Measurements from ENCODE around the gene ZNF518A. TPM values are rescaled to one million over a fixed set of nuclear protein-coding genes. Genes with fewer than 3 reads are reported as not detected.

The ZNF518A gene
- total RNA-seq, 2 experiments from 2014 or later: 10.7 to 12.1 TPM

DNA sequence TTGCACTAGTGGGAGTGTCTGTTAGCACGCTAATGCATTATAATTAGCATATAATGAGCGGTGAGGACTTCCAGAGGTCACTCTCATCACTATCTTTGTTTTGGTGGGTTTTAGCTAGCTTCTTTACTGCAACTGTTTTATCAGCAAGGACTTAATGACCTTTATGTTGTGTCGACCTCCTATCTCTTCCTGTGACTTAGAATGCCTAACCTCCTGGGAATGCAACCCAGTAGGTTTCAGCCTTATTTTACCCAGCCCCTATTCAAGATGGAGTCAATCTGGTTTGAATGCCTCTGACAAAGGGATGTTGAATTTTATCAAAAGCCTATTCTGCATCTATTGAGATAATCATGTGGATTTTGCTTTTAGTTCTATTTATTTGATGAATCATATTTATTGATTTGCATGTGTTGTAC lies 22.5 kb upstream of the ZNF518A start:
- Mint-ChIP-seq H3K4me1 (ENCODE audit: low read depth) (no peaks in the 10 kb centered on the region), H3K9me3 (peaks cover 2% of the 10 kb centered on the region), H3K4me3 (no peak overlapping the region), H3K27me3 (ENCODE audit: low read depth) (peaks cover 70% of the 10 kb centered on the region), H3K36me3 (ENCODE audit: low read depth) (peaks cover 3% of the 10 kb centered on the region), H3K27ac (no peak overlapping the region)
- CTCF ChIA-PET: no interaction called here
- no peak for DNase-seq
- intact Hi-C loops (cut with micrococcal nuclease): no loop called here

DNA sequence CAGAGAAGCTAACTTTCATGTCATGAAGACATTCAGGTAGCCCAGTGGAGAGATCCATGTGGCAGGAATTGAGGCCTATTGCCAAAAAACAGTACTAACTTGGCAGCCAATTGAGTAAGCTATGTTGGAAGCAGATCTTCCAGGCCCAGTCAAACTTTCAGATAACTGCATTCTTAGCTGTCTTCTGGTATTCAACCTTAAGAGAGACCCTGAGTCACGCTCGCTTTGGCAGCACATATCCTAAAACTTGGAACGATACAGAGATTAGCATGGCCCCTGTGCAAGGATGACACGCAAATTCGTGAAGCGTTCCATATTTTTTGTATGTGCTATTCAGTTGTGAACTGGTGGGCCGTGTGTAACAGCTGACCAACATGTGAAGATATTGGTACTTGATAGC lies 17.6 kb upstream of the ZNF518A start:
- no peak for DNase-seq
- Mint-ChIP-seq H3K27ac (no peak overlapping the region), H3K27me3 (ENCODE audit: low read depth) (peaks cover 70% of the 10 kb centered on the region), H3K36me3 (ENCODE audit: low read depth) (peaks cover 3% of the 10 kb centered on the region), H3K4me3 (no peak overlapping the region), H3K9me3 (peaks cover 2% of the 10 kb centered on the region), H3K4me1 (ENCODE audit: low read depth) (no peaks in the 10 kb centered on the region)
- intact Hi-C loops (cut with micrococcal nuclease): no loop called here
- CTCF ChIA-PET: no interaction called here

DNA sequence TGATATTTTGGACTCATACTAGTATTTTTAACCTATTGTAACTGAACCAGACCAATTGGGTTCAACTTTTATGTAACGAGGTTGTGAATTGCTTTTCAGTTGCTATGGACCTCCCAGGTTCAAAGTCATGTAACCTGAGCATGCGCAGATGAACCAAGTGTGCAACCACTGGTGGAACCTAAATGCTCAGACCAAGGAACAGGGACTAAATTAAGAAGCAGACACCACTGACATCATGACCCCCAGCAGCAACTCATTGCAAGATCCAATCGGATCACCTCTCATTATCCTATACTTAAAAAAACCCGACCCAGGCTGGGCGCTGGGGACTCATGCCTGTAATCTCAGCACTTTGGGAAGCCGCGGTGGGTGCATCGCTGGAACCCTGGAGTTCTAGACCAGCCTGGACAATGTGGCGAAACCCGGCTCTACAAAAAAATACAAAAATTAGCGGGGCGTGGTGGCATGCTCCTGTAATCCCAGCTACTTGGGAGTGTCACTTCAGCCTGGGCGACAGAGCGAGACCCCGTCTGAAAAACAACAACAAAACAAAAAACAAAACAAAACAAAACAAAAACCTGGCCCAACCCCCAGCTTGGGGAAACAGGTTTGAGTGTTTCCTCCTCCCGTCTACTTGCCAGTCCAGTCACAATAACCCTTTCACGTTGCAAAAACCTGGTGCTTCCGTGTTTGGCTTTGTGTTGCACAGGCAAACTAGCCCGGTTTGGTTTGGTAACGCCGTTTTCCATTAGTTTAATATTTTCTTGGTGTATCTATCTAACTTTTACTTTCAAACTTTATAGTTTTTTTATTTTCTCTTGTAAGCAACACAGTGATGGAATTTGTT lies 11.3 kb upstream of the ZNF518A start:
- Mint-ChIP-seq H3K4me1 (ENCODE audit: low read depth) (no peaks in the 10 kb centered on the region), H3K27ac (no peak overlapping the region), H3K9me3 (no peaks in the 10 kb centered on the region), H3K36me3 (ENCODE audit: low read depth) (no peaks in the 10 kb centered on the region), H3K27me3 (ENCODE audit: low read depth) (peaks cover 49% of the 10 kb centered on the region), H3K4me3 (no peak overlapping the region)
- CTCF ChIA-PET: interaction anchor here (1.3 kb wide), 1 partner anchor 11 kb away, joined by 3 read pairs; the partner anchor contains the start of gene ZNF518A
- DNase-seq: no peak
- intact Hi-C loops (cut with micrococcal nuclease): no loop called here

DNA sequence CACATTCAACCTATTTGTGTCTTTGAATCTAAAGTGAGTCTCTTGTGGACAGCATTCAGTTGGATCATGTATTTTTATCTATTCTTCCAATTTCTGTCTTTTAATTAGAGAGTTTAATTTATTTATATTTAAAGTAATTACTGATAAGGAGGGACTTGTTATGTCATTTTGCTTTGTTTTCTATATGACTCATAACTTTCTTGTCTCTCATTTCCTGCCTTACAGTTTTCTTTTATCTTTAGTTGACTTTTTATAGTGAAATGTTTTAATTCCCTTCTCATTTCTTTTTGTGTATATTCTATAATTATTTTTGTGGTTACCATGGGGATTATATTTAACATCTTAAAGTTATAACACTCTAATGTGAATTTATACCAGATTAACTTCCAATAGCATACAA lies 7.3 kb upstream of the ZNF518A start:
- DNase-seq: no peak
- intact Hi-C loops (cut with micrococcal nuclease): no loop called here
- Mint-ChIP-seq H3K27me3 (ENCODE audit: low read depth) (peaks cover 54% of the 10 kb centered on the region), H3K36me3 (ENCODE audit: low read depth) (no peaks in the 10 kb centered on the region), H3K4me3 (no peak overlapping the region), H3K4me1 (ENCODE audit: low read depth) (no peaks in the 10 kb centered on the region), H3K27ac (no peak overlapping the region), H3K9me3 (no peaks in the 10 kb centered on the region)
- CTCF ChIA-PET: no interaction called here

DNA sequence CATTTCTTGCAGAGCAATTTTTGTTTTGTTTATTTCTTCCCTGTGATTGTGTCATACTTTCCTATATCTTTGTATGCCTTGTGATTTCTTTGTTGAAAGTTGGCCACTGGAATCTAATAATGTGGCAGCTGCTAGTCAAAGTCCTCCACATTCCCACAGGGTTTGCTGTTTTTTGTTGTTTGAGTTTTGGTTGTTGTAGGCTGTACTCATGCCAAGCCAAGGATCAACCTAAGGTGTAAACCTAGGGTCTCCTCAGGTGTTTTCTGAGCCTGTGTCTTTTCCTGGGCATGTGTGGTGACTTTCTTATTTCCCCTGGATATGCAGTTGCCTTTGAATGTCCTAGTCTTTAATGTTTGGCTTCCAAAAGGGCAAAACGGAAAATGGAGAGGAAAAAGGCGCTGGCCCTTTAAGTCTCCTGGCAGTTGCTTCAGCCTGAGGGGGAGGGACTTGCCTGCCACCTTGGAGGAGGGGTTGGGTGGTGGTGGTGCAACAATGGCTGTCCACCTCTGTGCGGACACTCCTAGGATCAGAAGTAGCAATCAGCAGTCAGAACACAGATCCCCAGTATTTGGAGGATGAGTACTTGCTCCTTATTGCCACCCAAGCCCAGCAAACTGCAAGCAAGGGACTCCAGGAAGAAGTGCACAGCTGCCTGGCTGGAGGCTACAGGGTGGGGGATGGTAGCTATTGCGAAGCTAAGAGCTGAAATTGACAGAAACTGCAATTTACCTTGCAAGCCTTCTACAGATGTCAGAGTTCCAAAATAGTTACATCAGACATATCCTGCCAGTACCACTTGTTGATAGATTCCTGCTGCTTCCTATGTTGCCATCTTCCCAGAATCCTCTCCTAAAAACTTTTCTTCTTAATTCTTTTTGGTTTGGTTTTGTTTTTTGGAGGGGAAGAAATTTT lies 5.6 kb upstream of the ZNF518A start:
- CTCF ChIA-PET: no interaction called here
- no peak overlapping the region for H3K4me3 Mint-ChIP-seq
- no peak overlapping the region for H3K27ac Mint-ChIP-seq
- peaks cover 55% of the 10 kb centered on the region for H3K27me3 Mint-ChIP-seq (ENCODE audit: low read depth)
- DNase-seq: no peak
- peaks cover 2% of the 10 kb centered on the region for H3K36me3 Mint-ChIP-seq (ENCODE audit: low read depth)
- H3K4me1 Mint-ChIP-seq (ENCODE audit: low read depth): peaks cover 2% of the 10 kb centered on the region
- no peaks in the 10 kb centered on the region for H3K9me3 Mint-ChIP-seq
- intact Hi-C loops (cut with micrococcal nuclease): no loop called here

DNA sequence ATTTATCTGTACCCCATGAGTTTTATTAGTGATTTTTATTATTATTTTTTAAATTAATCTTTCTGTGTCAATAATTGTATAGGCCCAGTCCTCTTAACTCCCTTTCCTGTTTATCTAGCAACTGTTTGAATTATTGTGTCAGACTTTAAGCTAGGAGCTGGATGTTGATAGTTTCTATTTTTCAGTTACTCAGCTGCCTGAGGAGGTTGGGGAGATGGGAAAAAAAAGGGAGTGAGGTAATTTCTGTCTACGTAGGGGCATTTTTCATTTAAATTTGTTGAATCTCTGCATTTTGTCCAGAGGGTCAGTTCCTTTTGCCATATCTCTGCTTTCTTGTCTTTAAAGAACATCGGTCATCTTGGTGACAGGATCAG lies 5.0 kb upstream of the ZNF518A start:
- intact Hi-C loops (cut with micrococcal nuclease): no loop called here
- H3K27ac Mint-ChIP-seq: no peak overlapping the region
- CTCF ChIA-PET: no interaction called here
- H3K9me3 Mint-ChIP-seq: no peaks in the 10 kb centered on the region
- H3K4me1 Mint-ChIP-seq (ENCODE audit: low read depth): peaks cover 2% of the 10 kb centered on the region
- no peak for DNase-seq
- H3K36me3 Mint-ChIP-seq (ENCODE audit: low read depth): peaks cover 2% of the 10 kb centered on the region
- peaks cover 52% of the 10 kb centered on the region for H3K27me3 Mint-ChIP-seq (ENCODE audit: low read depth)
- H3K4me3 Mint-ChIP-seq: no peak overlapping the region

DNA sequence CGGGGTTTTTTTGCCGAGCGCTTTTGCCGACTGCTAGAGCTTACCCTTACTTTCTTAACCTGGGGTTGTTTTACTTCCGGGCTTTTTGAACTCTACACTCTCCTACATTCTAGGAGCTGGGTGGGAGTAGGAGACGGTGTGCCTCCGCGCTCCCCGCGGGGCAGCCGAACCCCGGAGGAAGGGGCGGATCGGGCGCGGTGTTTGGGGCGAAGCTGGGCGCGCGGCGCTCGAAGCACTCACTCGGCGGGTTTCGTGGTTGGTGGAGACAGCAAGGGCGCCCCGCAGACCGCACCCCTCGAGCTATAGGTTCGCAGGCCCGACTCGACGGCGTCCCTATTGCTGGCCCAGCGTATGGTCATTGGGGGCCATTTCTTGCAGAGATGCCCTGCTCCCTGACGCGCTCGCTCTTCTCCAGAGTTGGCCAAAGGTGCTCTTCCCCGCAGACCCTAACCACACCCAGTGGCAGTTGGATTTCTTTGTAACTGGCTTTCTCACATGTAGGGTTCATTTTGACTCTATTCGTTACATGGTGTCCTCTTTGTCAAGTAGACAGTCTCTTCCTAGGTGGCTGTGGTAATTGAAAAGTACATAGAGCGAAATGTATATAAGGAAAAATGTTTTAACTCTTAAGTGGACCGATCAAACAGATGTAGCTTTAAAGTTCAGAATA lies 364 bp downstream of the ZNF518A start:
- CTCF ChIA-PET: interaction anchor here (1.0 to 1.9 kb wide), 4 partner anchors 11 to 113 kb away, joined by 3 to 14 read pairs (median 4); no protein-coding TSS in a partner anchor
- peak; percentile 69 for DNase-seq
- H3K36me3 Mint-ChIP-seq (ENCODE audit: low read depth): peaks cover 25% of the 10 kb centered on the region
- peaks cover 13% of the 10 kb centered on the region for H3K4me1 Mint-ChIP-seq (ENCODE audit: low read depth)
- peak overlapping the region; percentile 97 for H3K4me3 Mint-ChIP-seq
- no peaks in the 10 kb centered on the region for H3K9me3 Mint-ChIP-seq
- intact Hi-C loops (cut with micrococcal nuclease): loop anchor here (1.0 to 2.0 kb wide), 6 partner anchors 8 to 458 kb away; partner anchors contain the start of genes CC2D2B and CCNJ
- peaks cover 23% of the 10 kb centered on the region for H3K27me3 Mint-ChIP-seq (ENCODE audit: low read depth)
- peak overlapping the region; percentile 99 for H3K27ac Mint-ChIP-seq

DNA sequence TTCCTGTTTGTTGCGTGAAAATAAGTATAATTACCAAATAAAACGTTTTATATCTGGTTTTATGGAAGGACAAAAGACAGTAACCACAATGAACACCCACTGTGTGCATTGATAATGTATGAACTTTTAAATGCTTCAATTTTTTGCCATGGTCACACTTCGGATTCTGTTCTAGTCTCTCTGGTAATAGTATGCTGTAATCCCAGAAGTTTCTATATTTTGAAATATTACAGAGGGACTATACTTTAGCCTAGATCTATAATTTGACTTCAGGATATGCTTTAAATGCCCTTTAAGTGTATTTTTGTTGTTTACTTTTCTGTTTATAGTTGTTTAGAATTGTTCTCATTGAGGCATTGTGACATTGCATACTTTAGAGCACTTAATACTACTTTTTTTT lies 1.5 kb downstream of the ZNF518A start:
- Mint-ChIP-seq H3K36me3 (ENCODE audit: low read depth) (peaks cover 30% of the 10 kb centered on the region), H3K4me3 (peak overlapping the region; percentile 97), H3K27me3 (ENCODE audit: low read depth) (peaks cover 14% of the 10 kb centered on the region), H3K4me1 (ENCODE audit: low read depth) (peaks cover 13% of the 10 kb centered on the region), H3K9me3 (no peaks in the 10 kb centered on the region), H3K27ac (no peak overlapping the region)
- intact Hi-C loops (cut with micrococcal nuclease): loop anchor here (2.0 kb wide), 1 partner anchor 457 kb away; no protein-coding TSS in a partner anchor
- CTCF ChIA-PET: no interaction called here
- no peak for DNase-seq

DNA sequence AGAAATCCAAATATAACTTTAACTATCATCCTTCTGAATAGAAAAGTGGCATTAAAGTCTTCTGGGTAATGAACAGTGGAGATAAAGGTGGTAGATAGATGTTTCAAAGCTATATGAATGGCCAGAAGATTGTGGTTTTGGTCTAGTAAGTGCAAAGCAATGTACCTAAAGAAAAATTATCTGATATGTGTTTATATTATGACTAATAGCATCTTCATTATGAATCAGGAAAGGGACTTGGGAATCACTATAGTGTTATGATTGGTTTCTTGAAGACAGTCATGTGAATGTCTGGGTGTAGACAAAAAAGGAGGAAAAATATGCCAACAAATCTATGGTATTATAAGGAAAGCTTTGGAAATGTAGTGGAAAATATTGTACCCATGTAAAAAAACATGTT lies 3.0 kb downstream of the ZNF518A start:
- DNase-seq: no peak
- peaks cover 40% of the 10 kb centered on the region for H3K36me3 Mint-ChIP-seq (ENCODE audit: low read depth)
- peaks cover 22% of the 10 kb centered on the region for H3K4me1 Mint-ChIP-seq (ENCODE audit: low read depth)
- CTCF ChIA-PET: no interaction called here
- peaks cover 7% of the 10 kb centered on the region for H3K27me3 Mint-ChIP-seq (ENCODE audit: low read depth)
- no peak overlapping the region for H3K4me3 Mint-ChIP-seq
- H3K9me3 Mint-ChIP-seq: no peaks in the 10 kb centered on the region
- no peak overlapping the region for H3K27ac Mint-ChIP-seq
- intact Hi-C loops (cut with micrococcal nuclease): no loop called here

DNA sequence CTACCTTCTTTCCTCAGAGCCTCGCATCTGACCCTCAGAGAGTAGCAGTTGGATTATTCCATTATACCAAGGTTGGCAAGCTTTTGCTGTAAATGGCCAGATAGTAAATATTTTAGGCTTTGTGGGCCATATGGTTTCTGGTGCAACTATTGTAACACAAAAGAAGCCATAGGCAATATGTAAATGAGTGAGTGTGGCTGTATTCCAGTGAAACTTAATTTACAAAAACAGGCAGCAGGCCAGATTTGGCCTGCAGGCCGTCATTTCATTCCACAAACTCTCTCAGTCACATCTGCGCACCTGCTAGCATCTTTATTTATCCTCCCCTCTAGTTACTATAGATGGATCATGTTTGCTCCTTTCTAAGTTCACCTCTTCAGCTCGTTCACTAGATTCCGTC lies 6.7 kb downstream of the ZNF518A start:
- CTCF ChIA-PET: no interaction called here
- intact Hi-C loops (cut with micrococcal nuclease): no loop called here
- Mint-ChIP-seq H3K4me3 (no peak overlapping the region), H3K9me3 (no peaks in the 10 kb centered on the region), H3K27me3 (ENCODE audit: low read depth) (no peaks in the 10 kb centered on the region), H3K36me3 (ENCODE audit: low read depth) (peaks cover 50% of the 10 kb centered on the region), H3K27ac (no peak overlapping the region), H3K4me1 (ENCODE audit: low read depth) (peaks cover 15% of the 10 kb centered on the region)
- no peak for DNase-seq

DNA sequence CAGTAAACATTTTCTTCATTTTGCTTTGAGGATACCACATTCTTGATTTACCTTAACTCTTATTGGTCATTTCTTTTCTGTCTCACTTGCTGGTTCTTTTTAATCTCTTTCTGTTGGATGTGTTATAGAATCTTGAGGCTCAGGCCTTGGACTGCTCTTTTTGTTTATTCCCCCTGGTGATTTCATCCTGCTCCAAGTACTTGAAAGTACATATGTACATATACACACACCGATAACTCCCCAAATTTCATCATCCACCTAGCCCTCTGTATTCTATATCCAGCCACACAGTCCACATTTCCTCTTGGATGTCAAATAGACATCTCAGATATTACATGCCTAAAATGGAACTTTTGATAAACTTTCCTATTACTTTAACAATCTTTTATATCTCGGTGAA lies 7.5 kb downstream of the ZNF518A start:
- Mint-ChIP-seq H3K27me3 (ENCODE audit: low read depth) (no peaks in the 10 kb centered on the region), H3K36me3 (ENCODE audit: low read depth) (peaks cover 51% of the 10 kb centered on the region), H3K4me1 (ENCODE audit: low read depth) (peaks cover 12% of the 10 kb centered on the region), H3K27ac (no peak overlapping the region), H3K4me3 (no peak overlapping the region), H3K9me3 (no peaks in the 10 kb centered on the region)
- CTCF ChIA-PET: interaction anchor here (0.7 kb wide), 1 partner anchor 92 kb away, joined by 4 read pairs; no protein-coding TSS in a partner anchor
- no peak for DNase-seq
- intact Hi-C loops (cut with micrococcal nuclease): no loop called here

DNA sequence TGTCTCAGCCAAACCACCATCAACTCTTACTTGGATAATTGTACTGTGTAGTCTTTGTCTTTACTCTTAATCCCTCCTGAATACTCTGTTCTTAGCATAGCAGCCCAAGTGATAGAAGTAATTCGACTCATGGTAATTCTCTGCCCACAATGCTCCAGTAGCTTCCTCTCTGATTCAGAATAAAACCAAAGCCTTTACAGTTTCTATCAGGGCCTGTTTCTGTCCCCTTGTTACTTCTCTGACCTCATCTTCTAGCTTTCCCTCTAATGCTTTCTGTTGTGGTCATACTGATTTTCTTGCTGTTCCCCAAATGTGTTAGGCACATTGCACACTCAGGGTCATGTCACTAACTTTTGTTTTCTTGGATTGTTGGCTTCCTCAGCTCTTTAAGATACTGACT lies 8.0 kb downstream of the ZNF518A start:
- no peak overlapping the region for H3K27ac Mint-ChIP-seq
- CTCF ChIA-PET: interaction anchor here (0.7 kb wide), 1 partner anchor 92 kb away, joined by 4 read pairs; no protein-coding TSS in a partner anchor
- no peak overlapping the region for H3K4me3 Mint-ChIP-seq
- peaks cover 12% of the 10 kb centered on the region for H3K4me1 Mint-ChIP-seq (ENCODE audit: low read depth)
- intact Hi-C loops (cut with micrococcal nuclease): loop anchor here (1.0 kb wide), 1 partner anchor 8 kb away; the partner anchor contains the start of gene ZNF518A
- no peaks in the 10 kb centered on the region for H3K27me3 Mint-ChIP-seq (ENCODE audit: low read depth)
- peaks cover 54% of the 10 kb centered on the region for H3K36me3 Mint-ChIP-seq (ENCODE audit: low read depth)
- no peaks in the 10 kb centered on the region for H3K9me3 Mint-ChIP-seq
- no peak for DNase-seq
